Measurements from ENCODE around the gene G0S2.

Gene G0S2

GRCh38 chr1:209657918-209658317, 17.3 kb upstream of the G0S2 start:
- H3K9me3 Mint-ChIP-seq = no peaks in the 10 kb centered on the region
- no peak overlapping the region for H3K27ac Mint-ChIP-seq
- H3K4me1 Mint-ChIP-seq (ENCODE audit: low read depth) = peaks cover 29% of the 10 kb centered on the region
- peaks cover 4% of the 10 kb centered on the region for H3K27me3 Mint-ChIP-seq
- H3K4me3 Mint-ChIP-seq = no peak overlapping the region
- no peaks in the 10 kb centered on the region for H3K36me3 Mint-ChIP-seq (ENCODE audit: low read depth)

DNA sequence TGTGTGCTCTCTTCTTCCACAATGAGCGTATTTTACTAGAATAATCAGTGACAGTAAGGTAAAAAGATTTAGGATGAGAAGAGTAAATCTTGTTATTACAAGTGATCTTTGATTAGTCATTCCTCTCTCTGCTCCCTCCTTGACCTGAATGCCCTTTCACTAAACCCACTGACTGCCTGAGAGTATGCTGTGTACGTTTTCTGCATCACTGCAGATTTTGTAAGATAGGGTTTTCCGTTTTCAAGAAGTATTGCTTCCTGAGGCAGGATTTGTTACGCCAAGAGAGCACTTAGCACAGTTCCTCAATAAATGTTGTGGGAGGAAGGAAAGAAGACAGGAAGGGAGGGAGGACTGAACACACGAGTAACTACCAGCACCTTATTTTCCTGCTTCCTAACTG, 15.3 kb upstream of the G0S2 start:
- Mint-ChIP-seq H3K27me3 (peaks cover 4% of the 10 kb centered on the region), H3K27ac (peak overlapping the region; percentile 26), H3K9me3 (no peaks in the 10 kb centered on the region), H3K4me3 (peak overlapping the region; percentile 4), H3K36me3 (ENCODE audit: low read depth) (no peaks in the 10 kb centered on the region), H3K4me1 (ENCODE audit: low read depth) (peaks cover 15% of the 10 kb centered on the region)

DNA sequence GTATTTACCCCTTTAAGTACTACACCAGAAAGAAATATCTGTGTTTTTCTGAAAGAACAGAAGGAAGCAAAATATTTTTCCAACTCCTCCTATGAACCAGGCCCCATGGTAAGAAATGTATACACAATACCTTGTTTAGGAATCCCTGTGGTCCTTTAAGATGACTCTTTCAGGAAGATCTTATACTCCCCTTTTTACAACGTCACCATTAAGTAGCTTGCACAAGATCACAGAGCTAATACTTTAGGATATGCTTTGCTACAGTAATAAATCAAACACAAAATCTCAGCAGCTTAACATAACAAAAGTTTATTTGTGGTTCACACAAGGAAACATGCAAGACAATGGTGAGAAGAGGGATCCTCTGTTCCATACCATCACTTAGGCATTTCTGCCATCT, 14.1 kb upstream of the G0S2 start:
- H3K4me1 Mint-ChIP-seq (ENCODE audit: low read depth) = peaks cover 15% of the 10 kb centered on the region
- H3K9me3 Mint-ChIP-seq = no peaks in the 10 kb centered on the region
- no peaks in the 10 kb centered on the region for H3K36me3 Mint-ChIP-seq (ENCODE audit: low read depth)
- H3K4me3 Mint-ChIP-seq = no peak overlapping the region
- H3K27ac Mint-ChIP-seq = no peak overlapping the region
- peaks cover 4% of the 10 kb centered on the region for H3K27me3 Mint-ChIP-seq

- Mint-ChIP-seq H3K36me3 (ENCODE audit: low read depth) (no peaks in the 10 kb centered on the region), H3K4me3 (no peak overlapping the region), H3K9me3 (no peaks in the 10 kb centered on the region), H3K4me1 (ENCODE audit: low read depth) (peaks cover 15% of the 10 kb centered on the region), H3K27me3 (peaks cover 4% of the 10 kb centered on the region), H3K27ac (no peak overlapping the region)
Measured at GRCh38 chr1:209662879-209663327, 12.3 kb upstream of the G0S2 start.

DNA sequence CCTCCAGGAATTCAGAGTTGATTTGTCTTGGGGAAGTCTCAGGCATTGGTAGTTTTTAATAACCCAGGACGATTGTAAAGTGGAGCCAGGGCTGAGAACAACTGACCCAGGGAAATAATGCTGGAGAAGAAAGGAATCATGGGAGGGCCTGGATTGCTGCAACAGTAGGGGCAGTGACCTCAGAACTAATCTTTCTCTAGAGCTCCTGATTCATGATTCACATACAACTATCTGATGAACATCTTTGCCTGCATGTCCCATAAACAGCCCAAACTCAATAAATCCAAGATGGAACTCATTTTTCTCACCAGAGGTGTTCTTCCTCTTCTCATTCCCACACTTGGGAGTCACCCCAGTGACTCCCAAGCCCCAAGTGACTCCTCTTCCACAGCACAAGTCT, 8.1 kb upstream of the G0S2 start:
- Mint-ChIP-seq H3K9me3 (peaks cover 3% of the 10 kb centered on the region), H3K27ac (no peak overlapping the region), H3K4me1 (ENCODE audit: low read depth) (peaks cover 4% of the 10 kb centered on the region), H3K36me3 (ENCODE audit: low read depth) (no peaks in the 10 kb centered on the region), H3K27me3 (peaks cover 8% of the 10 kb centered on the region), H3K4me3 (no peak overlapping the region)

GRCh38 chr1:209667708-209668107, 7.5 kb upstream of the G0S2 start:
- no peak overlapping the region for H3K4me3 Mint-ChIP-seq
- H3K27me3 Mint-ChIP-seq = peaks cover 8% of the 10 kb centered on the region
- no peak overlapping the region for H3K27ac Mint-ChIP-seq
- peaks cover 8% of the 10 kb centered on the region for H3K4me1 Mint-ChIP-seq (ENCODE audit: low read depth)
- no peaks in the 10 kb centered on the region for H3K36me3 Mint-ChIP-seq (ENCODE audit: low read depth)
- peaks cover 3% of the 10 kb centered on the region for H3K9me3 Mint-ChIP-seq

DNA sequence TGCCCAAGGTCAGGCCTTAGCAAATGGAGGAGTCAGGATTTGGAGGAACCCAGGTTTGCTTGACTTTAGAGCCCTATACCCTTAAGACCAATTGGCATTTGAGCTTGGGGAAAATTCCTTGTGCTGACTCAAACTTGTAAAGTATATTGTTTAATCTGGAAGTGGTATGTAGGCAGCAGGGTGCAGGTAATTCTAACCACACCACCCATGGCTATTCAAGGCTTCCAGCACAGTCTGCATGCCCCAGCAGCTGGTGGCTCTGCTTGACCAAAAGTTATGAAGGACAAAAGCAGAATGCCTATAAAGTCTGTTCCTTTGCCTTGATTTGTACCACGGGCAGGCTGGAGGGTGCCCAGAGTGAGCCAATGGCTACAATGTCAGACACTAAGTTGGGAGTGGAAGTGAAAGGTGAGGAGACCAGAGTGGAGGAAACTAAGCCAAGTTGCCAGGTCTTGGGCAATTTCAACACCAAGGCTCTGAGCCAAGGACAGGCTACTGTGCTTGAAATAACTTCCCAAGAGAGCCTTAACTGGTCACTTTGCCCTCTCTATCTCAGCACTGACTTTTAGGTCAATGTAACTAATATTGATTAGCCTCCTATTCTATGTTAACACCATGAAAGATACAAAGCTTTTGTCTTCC, 4.7 kb upstream of the G0S2 start:
- H3K9me3 Mint-ChIP-seq = peaks cover 3% of the 10 kb centered on the region
- H3K4me3 Mint-ChIP-seq = no peak overlapping the region
- no peaks in the 10 kb centered on the region for H3K36me3 Mint-ChIP-seq (ENCODE audit: low read depth)
- peaks cover 26% of the 10 kb centered on the region for H3K27me3 Mint-ChIP-seq
- peaks cover 36% of the 10 kb centered on the region for H3K4me1 Mint-ChIP-seq (ENCODE audit: low read depth)
- no peak overlapping the region for H3K27ac Mint-ChIP-seq

DNA sequence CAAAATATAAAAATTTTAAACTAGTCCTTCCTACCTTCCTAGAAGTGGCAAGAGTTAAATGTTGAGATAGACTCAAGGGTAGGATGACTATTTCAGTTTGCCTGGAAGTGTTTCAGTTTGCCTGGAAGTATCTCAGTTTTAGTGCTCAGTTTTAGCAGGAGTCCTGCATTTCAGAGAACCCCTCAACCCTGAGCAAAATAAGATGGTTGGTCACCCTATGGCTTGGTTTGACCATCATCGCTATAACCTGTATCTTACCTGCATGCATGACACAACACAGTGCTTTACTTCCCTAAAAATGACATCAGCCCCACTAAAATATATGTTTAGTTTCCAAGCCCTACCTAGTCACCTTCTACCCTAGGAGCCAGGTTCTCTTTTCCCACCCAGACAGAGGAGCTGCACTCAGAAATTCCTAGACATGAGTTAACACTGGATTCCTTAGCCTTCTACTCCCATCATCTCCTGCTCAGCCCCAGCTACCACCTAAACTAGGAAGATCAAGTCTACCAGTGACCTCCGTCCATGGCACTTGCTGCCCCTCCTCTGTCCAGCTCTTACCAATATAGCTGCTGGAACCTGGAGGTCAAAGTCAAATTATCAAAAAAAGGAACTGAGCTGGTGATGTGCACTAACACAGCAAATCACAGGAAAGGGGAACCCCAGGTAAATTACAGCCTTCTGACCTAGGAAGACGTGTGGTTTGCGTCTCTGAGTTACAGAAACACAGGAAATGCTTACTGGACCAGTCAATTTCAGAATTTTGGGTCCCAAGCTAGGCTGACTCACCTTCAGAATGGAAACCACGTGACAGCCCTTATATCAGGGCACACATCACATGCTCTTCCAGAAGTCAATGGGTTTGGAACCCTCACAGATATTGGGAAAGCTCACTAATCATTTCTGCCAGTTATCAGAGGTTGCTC, 2.2 kb upstream of the G0S2 start:
- peak overlapping the region; percentile 67 for H3K27ac Mint-ChIP-seq
- H3K27me3 Mint-ChIP-seq = peaks cover 50% of the 10 kb centered on the region
- H3K4me3 Mint-ChIP-seq = peak overlapping the region; percentile 48
- H3K36me3 Mint-ChIP-seq (ENCODE audit: low read depth) = no peaks in the 10 kb centered on the region
- peaks cover 46% of the 10 kb centered on the region for H3K4me1 Mint-ChIP-seq (ENCODE audit: low read depth)
- peaks cover 3% of the 10 kb centered on the region for H3K9me3 Mint-ChIP-seq

DNA sequence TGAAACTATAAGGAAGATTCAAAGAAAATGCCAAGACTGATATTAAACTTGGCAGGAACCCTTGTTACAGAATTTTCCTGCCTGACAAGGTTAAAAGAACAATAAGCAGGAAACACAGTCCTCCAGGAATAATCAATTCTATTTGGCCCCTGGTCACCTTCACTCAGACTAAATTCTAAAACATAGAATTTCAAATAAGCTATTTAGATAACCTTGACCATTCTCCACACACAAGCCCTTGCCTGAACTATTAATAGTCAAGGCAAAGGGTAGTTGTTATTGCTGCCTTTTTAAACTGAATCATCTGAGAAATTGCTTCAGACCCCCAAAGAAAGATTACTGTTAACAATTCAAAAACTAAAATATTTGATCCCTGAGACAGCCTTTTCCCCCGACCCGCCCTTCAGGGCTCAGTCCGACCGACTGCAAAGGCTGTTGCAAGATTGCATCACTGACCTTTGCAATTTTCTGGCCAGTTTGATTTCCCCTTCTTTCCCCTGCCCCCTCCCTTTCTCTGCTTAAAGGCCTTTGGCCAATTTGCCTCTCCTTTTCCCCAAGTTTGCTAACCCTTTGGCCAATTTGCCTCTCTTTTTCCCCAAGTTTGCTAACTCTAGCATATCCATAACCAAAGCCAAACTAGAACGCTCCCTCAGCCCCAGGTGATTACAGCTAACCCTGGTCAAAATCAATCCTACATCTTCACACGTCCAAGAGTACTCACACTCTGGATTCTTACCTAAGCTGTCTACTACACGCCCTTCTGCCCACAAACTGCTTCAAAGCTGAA, 1.4 kb upstream of the G0S2 start:
- Mint-ChIP-seq H3K27ac (peak overlapping the region; percentile 66), H3K4me3 (peak overlapping the region; percentile 76), H3K4me1 (ENCODE audit: low read depth) (peaks cover 46% of the 10 kb centered on the region), H3K27me3 (peaks cover 56% of the 10 kb centered on the region), H3K36me3 (ENCODE audit: low read depth) (no peaks in the 10 kb centered on the region), H3K9me3 (peaks cover 3% of the 10 kb centered on the region)

- Mint-ChIP-seq H3K27me3 (peaks cover 70% of the 10 kb centered on the region), H3K27ac (no peak overlapping the region), H3K36me3 (ENCODE audit: low read depth) (no peaks in the 10 kb centered on the region), H3K4me1 (ENCODE audit: low read depth) (peaks cover 51% of the 10 kb centered on the region), H3K4me3 (peak overlapping the region; percentile 76), H3K9me3 (peaks cover 3% of the 10 kb centered on the region)
Measured at GRCh38 chr1:209675565-209676154, 448 bp downstream of the G0S2 start.

DNA sequence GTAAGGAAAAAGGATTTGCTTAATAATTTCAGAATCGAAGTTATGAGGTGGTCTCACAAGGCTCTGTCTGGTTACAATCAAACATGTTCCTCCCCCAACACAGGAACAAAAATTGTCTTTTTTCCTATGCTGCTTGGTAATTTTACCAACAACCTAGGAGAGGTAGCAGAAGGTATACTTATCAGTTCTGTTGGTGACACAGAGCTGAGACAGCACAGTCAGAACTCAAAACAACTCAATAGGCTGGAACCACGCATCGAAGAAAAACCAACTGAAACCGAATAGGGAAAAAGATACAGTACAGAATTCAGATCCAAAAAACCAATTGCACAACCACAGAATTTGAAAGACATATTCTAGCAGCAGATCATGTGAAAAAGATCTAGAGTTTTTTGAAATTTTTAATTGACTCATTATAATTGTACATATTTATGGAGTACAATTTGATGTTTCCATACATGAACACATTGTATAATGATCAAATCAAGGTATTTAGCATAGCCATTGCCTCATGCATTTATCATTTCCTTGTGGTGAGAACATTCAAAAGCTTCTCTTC, 3.8 kb downstream of the G0S2 start:
- Mint-ChIP-seq H3K9me3 (no peaks in the 10 kb centered on the region), H3K27me3 (peaks cover 63% of the 10 kb centered on the region), H3K27ac (no peak overlapping the region), H3K4me1 (ENCODE audit: low read depth) (peaks cover 29% of the 10 kb centered on the region), H3K36me3 (ENCODE audit: low read depth) (no peaks in the 10 kb centered on the region), H3K4me3 (no peak overlapping the region)

DNA sequence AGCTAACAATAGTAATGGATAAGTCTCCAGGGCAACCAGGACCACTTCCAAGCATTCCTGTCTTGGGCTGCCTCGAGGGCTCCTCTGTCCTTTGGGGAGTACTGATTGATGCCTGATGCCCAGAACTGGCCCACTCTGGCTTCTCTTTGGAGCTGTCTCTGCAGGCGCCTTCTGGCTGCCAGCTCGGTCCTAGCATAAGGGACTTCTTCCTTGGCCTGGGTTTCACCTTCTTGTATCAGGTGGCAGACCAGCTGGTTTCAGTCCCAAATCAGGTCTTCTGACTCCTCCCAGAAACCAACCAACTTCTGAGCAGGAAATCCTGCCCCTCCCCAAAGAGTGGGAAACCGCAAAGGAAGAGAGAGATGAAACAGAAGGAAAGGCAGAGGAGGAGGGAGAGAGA, 10.6 kb downstream of the G0S2 start:
- Mint-ChIP-seq H3K27me3 (peaks cover 8% of the 10 kb centered on the region), H3K36me3 (ENCODE audit: low read depth) (no peaks in the 10 kb centered on the region), H3K4me3 (no peak overlapping the region), H3K9me3 (no peaks in the 10 kb centered on the region), H3K27ac (no peak overlapping the region), H3K4me1 (ENCODE audit: low read depth) (peaks cover 19% of the 10 kb centered on the region)

GRCh38 chr1:209686322-209686721, 11.1 kb downstream of the G0S2 start:
- Mint-ChIP-seq H3K36me3 (ENCODE audit: low read depth) (no peaks in the 10 kb centered on the region), H3K27ac (no peak overlapping the region), H3K4me1 (ENCODE audit: low read depth) (peaks cover 19% of the 10 kb centered on the region), H3K9me3 (no peaks in the 10 kb centered on the region), H3K27me3 (peaks cover 4% of the 10 kb centered on the region), H3K4me3 (no peak overlapping the region)

- H3K36me3 Mint-ChIP-seq (ENCODE audit: low read depth) = no peaks in the 10 kb centered on the region
- H3K4me3 Mint-ChIP-seq = no peak overlapping the region
- peaks cover 6% of the 10 kb centered on the region for H3K27me3 Mint-ChIP-seq
- no peaks in the 10 kb centered on the region for H3K9me3 Mint-ChIP-seq
- H3K4me1 Mint-ChIP-seq (ENCODE audit: low read depth) = peaks cover 34% of the 10 kb centered on the region
- no peak overlapping the region for H3K27ac Mint-ChIP-seq
Measured at GRCh38 chr1:209688746-209689234, 13.6 kb downstream of the G0S2 start.

Measured in stimulated activated naive CD8-positive, alpha-beta T cell treated with anti-CD3 and anti-CD28 coated beads, Interleukin-15, Interleukin-2, amounts not matched to agents 100 ng/mL and 50 ng/mL, for 24 hours (primary cell).